ENCODE data around the gene SYT12.

Gene SYT12

GRCh38 chr11:67060111-67060522 lies 37.2 kb downstream of the SYT12 start:
- H3K4me2 ChIP-seq (ENCODE audit: low read length): no peak overlapping the region
- H4K20me1 ChIP-seq (ENCODE audit: control insufficient read depth, insufficient read depth, low read depth, low read length): no peaks in the 10 kb centered on the region
- no peak overlapping the region for H3K4me3 ChIP-seq (ENCODE audit: low read length)
- H3K27ac ChIP-seq (ENCODE audit: low read depth, low read length): no peak overlapping the region
- peaks cover 8% of the 10 kb centered on the region for H3K4me1 ChIP-seq (ENCODE audit: control insufficient read depth, low read length)
- H3K9me3 ChIP-seq (ENCODE audit: control insufficient read depth, insufficient read depth, low read length): no peaks in the 10 kb centered on the region
- H3K79me2 ChIP-seq (ENCODE audit: control insufficient read depth, low read length): no peaks in the 10 kb centered on the region
- no peaks in the 10 kb centered on the region for H3K36me3 ChIP-seq (ENCODE audit: control insufficient read depth, low read length)
- H3K27me3 ChIP-seq (ENCODE audit: control insufficient read depth, low read length): peaks cover 28% of the 10 kb centered on the region
- H3K9me2 ChIP-seq (replicated peaks; ENCODE audit: control insufficient read depth, low read length): no peaks in the 10 kb centered on the region
- TF ChIP-seq CTCF (IDR thresholded peaks at IDR 0.05; ENCODE audit: low read depth, low read length, poor library complexity, severe bottlenecking) (no peak), EZH2phosphoT487 (IDR thresholded peaks at IDR 0.05; ENCODE audit: borderline replicate concordance, low read length) (no peak)
- no peaks in the 10 kb centered on the region for H3F3A ChIP-seq (ENCODE audit: control insufficient read depth, insufficient read depth)

GRCh38 chr11:67062526-67063373 lies 39.8 kb downstream of the SYT12 start:
- H3K9me2 ChIP-seq (replicated peaks; ENCODE audit: control insufficient read depth, low read length): no peaks in the 10 kb centered on the region
- H3F3A ChIP-seq (ENCODE audit: control insufficient read depth, insufficient read depth): no peaks in the 10 kb centered on the region
- no peak overlapping the region for H3K4me2 ChIP-seq (ENCODE audit: low read length)
- H3K4me3 ChIP-seq (ENCODE audit: low read length): no peak overlapping the region
- H3K4me1 ChIP-seq (ENCODE audit: control insufficient read depth, low read length): no peaks in the 10 kb centered on the region
- H3K27me3 ChIP-seq (ENCODE audit: control insufficient read depth, low read length): peaks cover 3% of the 10 kb centered on the region; the same call in 1 of the 2 replicates
- H3K36me3 ChIP-seq (ENCODE audit: control insufficient read depth, low read length): no peaks in the 10 kb centered on the region
- no peak for TF ChIP-seq EZH2phosphoT487 (IDR thresholded peaks at IDR 0.05; ENCODE audit: borderline replicate concordance, low read length)
- no peak for TF ChIP-seq CTCF (IDR thresholded peaks at IDR 0.05; ENCODE audit: low read depth, low read length, poor library complexity, severe bottlenecking)
- H3K9me3 ChIP-seq (ENCODE audit: control insufficient read depth, insufficient read depth, low read length): no peaks in the 10 kb centered on the region
- H3K27ac ChIP-seq (ENCODE audit: low read depth, low read length): no peak overlapping the region
- H3K79me2 ChIP-seq (ENCODE audit: control insufficient read depth, low read length): no peaks in the 10 kb centered on the region
- no peaks in the 10 kb centered on the region for H4K20me1 ChIP-seq (ENCODE audit: control insufficient read depth, insufficient read depth, low read depth, low read length)

GRCh38 chr11:67066333-67066709 lies 43.4 kb downstream of the SYT12 start:
- Histone ChIP-seq H3K4me3 (ENCODE audit: low read length) (no peak overlapping the region), H3K27ac (ENCODE audit: low read depth, low read length) (no peak overlapping the region), H3K9me2 (replicated peaks; ENCODE audit: control insufficient read depth, low read length) (no peaks in the 10 kb centered on the region), H3K9me3 (ENCODE audit: control insufficient read depth, insufficient read depth, low read length) (no peaks in the 10 kb centered on the region), H4K20me1 (ENCODE audit: control insufficient read depth, insufficient read depth, low read depth, low read length) (no peaks in the 10 kb centered on the region), H3K27me3 (ENCODE audit: control insufficient read depth, low read length) (no peaks in the 10 kb centered on the region; the same call in 1 of the 2 replicates), H3K79me2 (ENCODE audit: control insufficient read depth, low read length) (no peaks in the 10 kb centered on the region), H3K36me3 (ENCODE audit: control insufficient read depth, low read length) (no peaks in the 10 kb centered on the region), H3K4me2 (ENCODE audit: low read length) (no peak overlapping the region), H3F3A (ENCODE audit: control insufficient read depth, insufficient read depth) (no peaks in the 10 kb centered on the region), H3K4me1 (ENCODE audit: control insufficient read depth, low read length) (no peaks in the 10 kb centered on the region)
- TF ChIP-seq EZH2phosphoT487 (IDR thresholded peaks at IDR 0.05; ENCODE audit: borderline replicate concordance, low read length) (no peak), CTCF (IDR thresholded peaks at IDR 0.05; ENCODE audit: low read depth, low read length, poor library complexity, severe bottlenecking) (no peak)
